PC-9 (cell line): ENCODE measurements around the gene NPC2. TPM values are rescaled to one million over a fixed set of nuclear protein-coding genes. Genes with fewer than 3 reads are reported as not detected.

Experiments used
- BruUV-seq: library from RNA; stranded (reverse); fragments of 400-500 nt; replicated peaks from 2 replicates; lab custom pipeline; 2021; lab: Mats Ljungman, UMichigan
- CTCF ChIA-PET: fragments of 300-600 bp; sonication (Branson Sonifier 250); formaldehyde crosslinking; loops from one replicate; lab custom pipeline; 2022; ENCODE audit warnings: antibody characterized with exemption; lab: Charles Lee
- POLR2A ChIA-PET: fragments of 300-600 bp; sonication (Branson Sonifier 250); formaldehyde crosslinking; loops from one replicate; lab custom pipeline; 2022; ENCODE audit warnings: antibody characterized with exemption; ENCODE audit not compliant: unreplicated experiment; lab: Charles Lee
- DNase-seq, 2 experiments: peaks; one replicate each; pipeline versions ENCODE4 v3.0.0 to v3.0.0-alpha.2; 2015 to 2022; ENCODE audit warnings: mixed read lengths in 1 of 2
- H2AFZ ChIP-seq: fragments of 200-600 bp; sonication (generic); 2 replicates; pipeline ENCODE4 v1.8.1; 2017; ENCODE audit warnings: antibody characterized with exemption
- H3F3A ChIP-seq: fragments of 200-600 bp; sonication (generic); 2 replicates; pipeline ENCODE4 v1.8.1; 2017; ENCODE audit warnings: antibody characterized with exemption, mild to moderate bottlenecking, low read depth; ENCODE audit not compliant: insufficient read depth
- H3K27ac ChIP-seq: fragments of 200-600 bp; sonication (generic); 2 replicates; pipeline ENCODE4 v1.6.1; 2016; ENCODE audit warnings: mixed run types
- H3K27me3 ChIP-seq: fragments of 200-600 bp; sonication (generic); 2 replicates; pipeline ENCODE4 v1.6.1; 2016; ENCODE audit warnings: low read depth, mixed run types; ENCODE audit not compliant: insufficient read depth
- H3K36me3 ChIP-seq: fragments of 200-600 bp; sonication (generic); 2 replicates; pipeline ENCODE4 v1.6.1; 2016; ENCODE audit warnings: low read depth, mixed run types
- H3K4me1 ChIP-seq: fragments of 200-600 bp; sonication (generic); replicated peaks from 2 replicates; pipeline ENCODE4 v1.6.1; 2016; ENCODE audit warnings: mixed run types; ENCODE audit not compliant: insufficient read depth
- H3K4me2 ChIP-seq: fragments of 200-600 bp; sonication (generic); 2 replicates; pipeline ENCODE4 v1.6.1; 2017; ENCODE audit warnings: mixed run types
- H3K4me3 ChIP-seq: fragments of 200-600 bp; sonication (generic); 2 replicates; pipeline ENCODE4 v1.6.1; 2016; ENCODE audit warnings: mixed run types
- H3K79me2 ChIP-seq: fragments of 200-600 bp; sonication (generic); 2 replicates; pipeline ENCODE4 v1.6.1; 2017; ENCODE audit warnings: low read depth, mixed run types
- H3K9me2 ChIP-seq: fragments of 200-600 bp; sonication (generic); 2 replicates; pipeline ENCODE4 v1.8.1; 2017; ENCODE audit warnings: mild to moderate bottlenecking; ENCODE audit not compliant: insufficient read depth
- H3K9me3 ChIP-seq: fragments of 200-600 bp; sonication (generic); 2 replicates; pipeline ENCODE4 v1.8.1; 2016; ENCODE audit warnings: low read depth; ENCODE audit not compliant: insufficient read depth
- H4K20me1 ChIP-seq: fragments of 200-600 bp; sonication (generic); 2 replicates; pipeline ENCODE4 v1.8.1; 2017; ENCODE audit not compliant: insufficient read depth
- CTCF ChIP-seq: fragments of 200-600 bp; sonication (generic); conservative IDR thresholded peaks from 2 replicates; pipeline ENCODE4 v1.6.1; 2017; ENCODE audit warnings: mixed run types, antibody characterized with exemption, mild to moderate bottlenecking, moderate library complexity
- EZH2 ChIP-seq: fragments of 200-600 bp; sonication (generic); IDR thresholded peaks from 2 replicates; pipeline ENCODE4 v1.8.0; 2017; ENCODE audit warnings: antibody characterized with exemption, low read depth
- intact Hi-C: fragments of 100-400 bp; cut with micrococcal nuclease; formaldehyde crosslinking; loops from one replicate; pipeline ENCODE4 v1.10.0; 2022; ENCODE audit not compliant: unreplicated experiment
- total RNA-seq: library from RNA; stranded (reverse); gene quantifications from 2 replicates; pipeline ENCODE4 v1.2.3, GENCODE V29; 2021

The NPC2 gene
- total RNA-seq, 1 experiment from 2014 or later, result 1,010 TPM

- Histone ChIP-seq H3K27me3 (no peaks in the 10 kb centered on the region), H3F3A (no peaks in the 10 kb centered on the region), H3K4me3 (no peak overlapping the region), H4K20me1 (no peaks in the 10 kb centered on the region), H3K9me2 (no peaks in the 10 kb centered on the region), H3K9me3 (no peaks in the 10 kb centered on the region), H3K79me2 (no peaks in the 10 kb centered on the region), H3K27ac (no peak overlapping the region), H3K36me3 (no peaks in the 10 kb centered on the region), H3K4me2 (no peak overlapping the region), H2AFZ (no peak overlapping the region), H3K4me1 (no peaks in the 10 kb centered on the region; the same call in 1 of the 2 replicates)
- intact Hi-C loops, result no loop called here
- ChIA-PET POLR2A (no interaction called here), CTCF (no interaction called here)
- TF ChIP-seq CTCF, result no peak
- TF ChIP-seq EZH2, result no peak
- no TSS peak for BruUV-seq
- no peak for DNase-seq
Observed at GRCh38 chr14:74429991-74430390, 63.1 kb downstream of the NPC2 start.

Other genes with a start within 250 kb of the NPC2 start
- 150 and 179 TPM in 2 replicates for gene ABCD4, start 190.4 kb downstream of the NPC2 start, total RNA-seq
- gene VRTN, start 144.8 kb downstream of the NPC2 start, total RNA-seq, result not detected in 2 replicates
- gene SYNDIG1L, start 67.1 kb downstream of the NPC2 start, total RNA-seq, result 0.38 and 0.52 TPM in 2 replicates
- gene ISCA2, start 460 bp upstream of the NPC2 start, total RNA-seq, result 83.2 and 86.5 TPM in 2 replicates
- 121 and 124 TPM in 2 replicates for gene LTBP2, start 118.9 kb upstream of the NPC2 start, total RNA-seq
- gene AREL1, start 219.8 kb upstream of the NPC2 start, total RNA-seq, result 98.4 and 108 TPM in 2 replicates
- 175 and 191 TPM in 2 replicates for gene FCF1, start 219.8 kb upstream of the NPC2 start, total RNA-seq